ENCODE measurements around the gene SNN.

DNA sequence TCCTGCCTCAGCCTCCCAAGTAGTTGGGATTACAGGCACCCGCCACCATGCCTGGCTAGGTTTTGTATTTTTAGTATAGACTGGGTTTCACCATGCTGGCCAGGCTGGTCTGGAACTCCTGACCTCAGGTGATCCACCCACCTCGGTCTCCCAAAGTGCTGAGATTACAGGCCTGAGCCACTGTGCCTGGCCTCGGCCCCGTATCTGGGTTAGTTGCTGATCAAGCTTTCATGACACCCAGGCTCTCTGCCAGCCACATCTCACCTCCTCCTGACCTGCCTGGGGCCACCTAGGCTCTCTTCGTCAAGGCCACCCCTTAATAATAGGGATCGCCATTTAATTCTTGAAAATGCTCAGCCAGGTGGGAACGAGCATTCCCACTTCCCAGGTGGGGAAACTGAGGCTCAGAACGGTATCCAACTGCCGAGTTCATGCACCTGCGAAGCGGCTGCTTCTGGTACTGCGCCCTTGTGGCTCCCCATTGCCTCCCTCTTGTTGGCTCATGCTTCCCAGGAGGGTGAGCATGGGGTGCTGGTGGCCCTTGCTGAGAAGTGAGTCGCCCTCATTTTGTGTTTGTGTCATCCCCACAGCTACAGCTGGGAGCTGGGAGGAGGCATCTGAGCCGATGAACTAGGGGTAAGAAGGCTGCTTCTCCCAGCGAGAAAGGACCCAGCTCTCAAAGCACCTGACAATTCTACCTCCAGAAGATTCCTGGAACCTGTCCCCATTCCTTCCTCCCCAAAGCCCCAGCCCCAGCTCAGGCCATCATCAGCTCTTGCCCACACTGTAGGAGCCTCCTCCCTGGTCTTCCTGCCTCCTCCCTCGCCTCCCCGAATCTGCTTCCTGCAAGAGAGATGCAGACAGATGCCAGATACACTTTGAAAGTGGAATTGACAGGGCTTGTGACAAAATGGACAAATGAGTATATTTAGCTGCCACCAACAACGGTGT, 17.3 kb upstream of the SNN start:
- TF ChIP-seq POLR2A (IDR thresholded peaks at IDR 0.05): no peak
- TF ChIP-seq, protein P1, sequence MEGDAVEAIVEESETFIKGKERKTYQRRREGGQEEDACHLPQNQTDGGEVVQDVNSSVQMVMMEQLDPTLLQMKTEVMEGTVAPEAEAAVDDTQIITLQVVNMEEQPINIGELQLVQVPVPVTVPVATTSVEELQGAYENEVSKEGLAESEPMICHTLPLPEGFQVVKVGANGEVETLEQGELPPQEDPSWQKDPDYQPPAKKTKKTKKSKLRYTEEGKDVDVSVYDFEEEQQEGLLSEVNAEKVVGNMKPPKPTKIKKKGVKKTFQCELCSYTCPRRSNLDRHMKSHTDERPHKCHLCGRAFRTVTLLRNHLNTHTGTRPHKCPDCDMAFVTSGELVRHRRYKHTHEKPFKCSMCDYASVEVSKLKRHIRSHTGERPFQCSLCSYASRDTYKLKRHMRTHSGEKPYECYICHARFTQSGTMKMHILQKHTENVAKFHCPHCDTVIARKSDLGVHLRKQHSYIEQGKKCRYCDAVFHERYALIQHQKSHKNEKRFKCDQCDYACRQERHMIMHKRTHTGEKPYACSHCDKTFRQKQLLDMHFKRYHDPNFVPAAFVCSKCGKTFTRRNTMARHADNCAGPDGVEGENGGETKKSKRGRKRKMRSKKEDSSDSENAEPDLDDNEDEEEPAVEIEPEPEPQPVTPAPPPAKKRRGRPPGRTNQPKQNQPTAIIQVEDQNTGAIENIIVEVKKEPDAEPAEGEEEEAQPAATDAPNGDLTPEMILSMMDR (IDR thresholded peaks at IDR 0.05): no peak
